Measurements from ENCODE around the gene FNIP2. TPM values are rescaled to one million over a fixed set of nuclear protein-coding genes. Genes with fewer than 3 reads are reported as not detected.
"Not testable (repeated sequence)": the region's sequence is repeated elsewhere in the genome, so short reads cannot be mapped to it uniquely, and the experiment has no call there.

The FNIP2 gene
- total RNA-seq, 1 donor from 2014 or later = 19.7 TPM

- intact Hi-C loops (cut with micrococcal nuclease) = no loop called here
These were observed 19.1 kb downstream of the FNIP2 start for GRCh38 chr4:158787709-158788475.

GRCh38 chr4:158788516-158788915, 19.7 kb downstream of the FNIP2 start:
- intact Hi-C loops (cut with micrococcal nuclease) = no loop called here

- intact Hi-C loops (cut with micrococcal nuclease) = no loop called here
These were observed 21.0 kb downstream of the FNIP2 start for GRCh38 chr4:158789853-158790252.

DNA sequence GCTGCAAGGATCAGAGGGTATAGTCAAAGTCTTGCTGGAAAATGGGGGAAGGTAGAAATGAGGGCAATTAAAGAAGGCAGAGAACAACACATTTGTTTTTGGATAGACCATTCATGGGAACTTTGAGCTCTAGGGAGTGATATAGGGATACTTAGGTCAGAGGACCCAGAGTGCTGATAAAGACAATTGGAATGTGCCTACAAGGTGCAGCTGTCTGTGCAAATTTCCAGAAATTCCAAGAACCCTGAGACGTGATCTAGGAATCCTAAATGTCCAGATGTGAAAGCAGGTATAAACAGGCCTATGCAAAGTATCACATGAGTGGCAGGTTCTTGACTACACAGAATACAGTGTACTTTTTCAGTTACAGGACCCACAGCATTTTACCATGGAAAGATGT, 24.2 kb downstream of the FNIP2 start:
- intact Hi-C loops (cut with micrococcal nuclease) = no loop called here

GRCh38 chr4:158793430-158793829, 24.6 kb downstream of the FNIP2 start:
- intact Hi-C loops (cut with micrococcal nuclease) = not testable (repeated sequence)

- intact Hi-C loops (cut with micrococcal nuclease) = no loop called here
These were observed 27.7 kb downstream of the FNIP2 start for GRCh38 chr4:158796370-158797140.

- intact Hi-C loops (cut with micrococcal nuclease) = no loop called here
These were observed 29.2 kb downstream of the FNIP2 start for GRCh38 chr4:158798062-158798461.

GRCh38 chr4:158799013-158799770, 30.4 kb downstream of the FNIP2 start:
- intact Hi-C loops (cut with micrococcal nuclease) = no loop called here

- intact Hi-C loops (cut with micrococcal nuclease) = no loop called here
These were observed 31.0 kb downstream of the FNIP2 start for GRCh38 chr4:158799856-158800255.

DNA sequence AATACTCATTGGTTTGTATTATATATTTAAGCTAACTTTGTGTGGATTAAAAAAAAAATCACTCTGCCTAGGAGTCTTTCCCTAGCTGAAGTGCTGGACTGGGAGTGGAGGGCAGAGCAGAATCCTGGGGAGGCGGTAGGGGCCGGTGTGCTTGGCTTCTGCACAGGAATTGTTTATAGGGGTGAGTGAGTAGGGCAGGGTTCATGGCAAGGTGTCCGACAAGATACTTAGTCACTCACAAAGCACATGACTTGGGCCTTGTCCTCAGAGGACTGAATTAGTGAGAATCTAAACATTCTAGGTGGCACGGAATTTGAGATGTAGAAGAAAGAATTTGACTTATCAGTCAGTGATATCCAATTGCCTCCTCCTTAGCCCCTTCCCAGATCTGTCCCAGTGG, 32.2 kb downstream of the FNIP2 start:
- intact Hi-C loops (cut with micrococcal nuclease) = no loop called here

DNA sequence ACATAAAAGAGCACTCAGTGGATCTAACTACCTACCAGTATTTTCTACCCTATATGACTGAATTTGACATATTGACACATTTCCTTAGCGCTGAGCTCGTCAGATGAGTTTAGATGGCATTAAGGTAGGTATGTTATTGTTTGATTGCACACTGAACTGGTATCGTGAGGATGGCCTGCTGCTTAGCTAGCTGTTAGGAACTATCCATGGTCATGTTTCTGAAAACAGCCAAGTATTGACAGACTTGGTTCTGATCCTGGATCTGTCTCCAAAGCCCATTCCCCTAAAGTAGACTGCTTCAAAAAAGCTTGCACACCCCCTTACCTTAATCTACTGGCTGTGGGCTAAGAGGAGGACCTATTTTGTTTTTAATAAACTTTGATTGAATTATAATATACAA, 32.9 kb downstream of the FNIP2 start:
- intact Hi-C loops (cut with micrococcal nuclease) = no loop called here

DNA sequence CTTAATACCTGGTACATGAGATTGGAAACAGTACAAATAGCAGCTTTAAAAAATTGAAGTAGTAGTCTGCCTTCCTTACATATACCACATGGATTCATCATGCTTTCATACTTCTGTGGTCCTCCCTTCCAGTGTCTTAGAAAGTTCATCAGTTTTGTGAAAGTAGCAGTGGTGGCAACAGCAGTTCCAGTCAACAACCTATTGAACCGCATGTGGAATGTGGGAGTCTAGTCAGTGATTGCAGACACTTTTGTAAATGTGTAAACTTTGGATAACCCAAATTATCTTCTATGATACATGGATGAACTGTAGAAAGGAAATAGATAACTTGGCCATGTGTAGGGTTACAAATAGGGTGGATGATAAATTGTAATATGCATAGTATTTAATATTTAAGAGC, 34.1 kb downstream of the FNIP2 start:
- intact Hi-C loops (cut with micrococcal nuclease) = no loop called here

- intact Hi-C loops (cut with micrococcal nuclease) = no loop called here
These were observed 37.0 kb downstream of the FNIP2 start for GRCh38 chr4:158805635-158806471.

DNA sequence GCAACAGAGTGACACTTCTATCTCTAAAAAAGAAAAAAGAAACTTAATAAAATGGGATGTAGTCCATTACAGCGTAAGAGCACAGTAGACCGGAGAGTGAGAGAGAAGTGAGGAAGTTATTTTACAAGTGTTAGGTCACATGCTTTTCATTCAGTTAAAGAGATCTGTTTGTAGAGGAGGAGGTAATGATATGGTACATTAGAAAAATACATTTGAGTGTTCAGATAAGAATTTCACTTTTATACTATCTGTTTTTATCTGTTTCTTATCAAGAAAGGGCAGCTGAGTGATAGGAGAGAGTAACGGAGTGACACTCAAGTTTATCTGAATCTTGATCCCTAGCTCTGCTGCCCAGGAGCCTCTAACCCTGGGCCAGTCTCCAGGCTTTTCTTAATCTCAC, 38.9 kb downstream of the FNIP2 start:
- intact Hi-C loops (cut with micrococcal nuclease) = no loop called here

DNA sequence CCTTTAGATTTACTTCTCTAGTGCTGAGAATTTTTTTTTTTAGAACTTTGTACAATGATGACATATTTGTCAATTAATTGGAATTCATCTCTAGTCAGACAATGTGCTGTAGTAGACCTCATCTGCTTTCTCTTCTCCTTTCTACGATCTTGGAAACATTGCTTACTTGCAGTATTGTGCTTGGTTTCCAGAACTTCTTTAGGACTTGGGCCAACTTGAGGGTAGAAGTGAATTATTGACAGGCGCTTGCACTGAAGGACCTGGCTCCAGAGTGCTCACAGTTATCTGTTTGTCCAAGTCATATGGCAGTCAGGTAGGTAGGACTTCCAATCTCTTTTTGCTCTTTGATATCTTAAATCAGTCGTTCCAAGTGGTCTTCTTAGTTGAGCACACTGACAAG, 39.6 kb downstream of the FNIP2 start:
- intact Hi-C loops (cut with micrococcal nuclease) = no loop called here

- intact Hi-C loops (cut with micrococcal nuclease) = not testable (repeated sequence)
These were observed 40.4 kb downstream of the FNIP2 start for GRCh38 chr4:158809208-158809607.

GRCh38 chr4:158809611-158810486, 41.0 kb downstream of the FNIP2 start:
- intact Hi-C loops (cut with micrococcal nuclease) = loop anchor here (1.0 to 2.0 kb wide), 4 partner anchors 8 to 41 kb away; partner anchors contain the start of gene FNIP2

DNA sequence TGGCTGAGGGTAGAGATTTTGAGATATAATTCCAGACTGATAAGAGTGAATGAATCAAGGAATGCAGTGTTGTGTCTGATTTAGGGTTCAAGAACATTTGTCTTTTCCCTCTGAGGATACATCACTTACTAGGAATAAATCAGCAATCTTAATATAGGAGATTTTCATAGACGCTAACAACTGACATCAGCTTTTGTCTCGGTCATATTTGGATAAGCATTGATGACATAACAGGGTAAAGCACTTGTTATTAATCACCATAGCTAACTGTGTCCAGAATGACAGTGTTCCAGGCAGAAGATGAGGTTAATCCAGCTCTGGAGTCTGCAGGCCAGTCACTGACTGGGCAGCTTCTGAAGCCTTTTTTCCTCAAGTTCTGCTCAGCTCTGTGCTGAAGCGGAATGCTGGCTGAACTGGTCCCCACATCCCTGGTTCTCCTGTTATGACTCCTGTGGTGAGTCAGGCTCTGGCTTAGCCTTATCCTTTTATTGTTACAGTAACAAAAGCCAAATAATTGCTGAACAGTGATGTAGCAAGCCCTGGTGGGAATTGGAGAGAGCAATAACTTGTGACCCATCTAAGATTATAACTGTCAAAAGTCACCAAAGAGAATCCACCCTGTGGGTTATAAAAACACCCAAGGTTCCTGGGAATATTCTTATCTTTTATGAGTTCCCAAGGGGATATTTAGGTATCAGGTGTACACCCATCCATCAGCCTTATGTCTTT, 41.8 kb downstream of the FNIP2 start:
- intact Hi-C loops (cut with micrococcal nuclease) = loop anchor here (1.0 to 2.0 kb wide), 4 partner anchors 8 to 41 kb away; partner anchors contain the start of gene FNIP2

- intact Hi-C loops (cut with micrococcal nuclease) = loop anchor here (2.0 kb wide), 2 partner anchors 16 to 40 kb away; no protein-coding TSS in a partner anchor
These were observed 42.4 kb downstream of the FNIP2 start for GRCh38 chr4:158811216-158811540.

All from T-helper 1 cell treated with Interleukin-12 subunit alpha and Interleukin-12 subunit beta and Interleukin-4 antibody, amounts not matched to agents 30 ng/mL and 1 ng/mL, for 36 hours (primary cell).